Transverse colon (tissue), 4 donors: ENCODE results near the gene POPDC2.

Experiments used
- POLR2A ChIP-seq: fragments of 450-650 bp; IDR thresholded peaks from one replicate; pipeline ENCODE4 v1.6.1; 2016; ENCODE audit warnings: antibody characterized with exemption, mild to moderate bottlenecking, moderate library complexity
- POLR2AphosphoS5 ChIP-seq, 3 donors: sonication (generic); formaldehyde crosslinking; IDR thresholded peaks; one replicate each; pipeline ENCODE4 v1.6.1; 2016; ENCODE audit warnings: antibody characterized with exemption in 3 of 3
- TF ChIP-seq, protein P1 (sequence below), 5 experiments: fragments of 200-600 bp in 3 of 5; fragments of 450-650 bp in 2 of 5; sonication (generic) in 3 of 5; IDR thresholded peaks; 1 replicate in 2 of 5; 2 replicates in 3 of 5; pipeline ENCODE4 v1.5.1; 2016 to 2017; ENCODE audit warnings: antibody characterized with exemption in 5 of 5, inconsistent platforms in 3 of 5, mild to moderate bottlenecking in 2 of 5, moderate library complexity in 1 of 5

DNA sequence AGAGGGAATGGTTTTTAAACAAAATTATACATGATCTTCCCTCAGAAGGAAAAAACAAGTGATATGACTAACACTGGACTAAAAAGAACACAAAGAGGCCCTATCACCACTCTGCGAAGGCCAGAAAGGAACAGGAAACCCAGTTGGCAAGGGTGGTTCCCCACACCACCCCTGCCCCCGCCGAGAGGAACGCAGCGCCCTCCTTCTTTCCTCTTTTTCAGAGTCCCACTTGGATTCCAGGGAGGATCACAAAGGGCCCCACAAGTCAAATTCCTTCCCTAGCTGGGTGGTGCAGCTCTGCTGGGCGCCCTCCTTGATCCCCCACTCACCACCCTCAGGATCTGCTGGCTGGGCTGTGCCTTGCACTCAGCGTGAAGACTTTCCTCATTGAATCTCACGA lies 32.9 kb downstream of the POPDC2 start:
- TF ChIP-seq POLR2AphosphoS5 (IDR thresholded peaks at IDR 0.05) (no peak), POLR2A (no peak)
- TF ChIP-seq, protein P1, sequence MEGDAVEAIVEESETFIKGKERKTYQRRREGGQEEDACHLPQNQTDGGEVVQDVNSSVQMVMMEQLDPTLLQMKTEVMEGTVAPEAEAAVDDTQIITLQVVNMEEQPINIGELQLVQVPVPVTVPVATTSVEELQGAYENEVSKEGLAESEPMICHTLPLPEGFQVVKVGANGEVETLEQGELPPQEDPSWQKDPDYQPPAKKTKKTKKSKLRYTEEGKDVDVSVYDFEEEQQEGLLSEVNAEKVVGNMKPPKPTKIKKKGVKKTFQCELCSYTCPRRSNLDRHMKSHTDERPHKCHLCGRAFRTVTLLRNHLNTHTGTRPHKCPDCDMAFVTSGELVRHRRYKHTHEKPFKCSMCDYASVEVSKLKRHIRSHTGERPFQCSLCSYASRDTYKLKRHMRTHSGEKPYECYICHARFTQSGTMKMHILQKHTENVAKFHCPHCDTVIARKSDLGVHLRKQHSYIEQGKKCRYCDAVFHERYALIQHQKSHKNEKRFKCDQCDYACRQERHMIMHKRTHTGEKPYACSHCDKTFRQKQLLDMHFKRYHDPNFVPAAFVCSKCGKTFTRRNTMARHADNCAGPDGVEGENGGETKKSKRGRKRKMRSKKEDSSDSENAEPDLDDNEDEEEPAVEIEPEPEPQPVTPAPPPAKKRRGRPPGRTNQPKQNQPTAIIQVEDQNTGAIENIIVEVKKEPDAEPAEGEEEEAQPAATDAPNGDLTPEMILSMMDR (IDR thresholded peaks at IDR 0.05) = no peak
